ENCODE data around the gene TWIST1.

TWIST1 gene

DNA sequence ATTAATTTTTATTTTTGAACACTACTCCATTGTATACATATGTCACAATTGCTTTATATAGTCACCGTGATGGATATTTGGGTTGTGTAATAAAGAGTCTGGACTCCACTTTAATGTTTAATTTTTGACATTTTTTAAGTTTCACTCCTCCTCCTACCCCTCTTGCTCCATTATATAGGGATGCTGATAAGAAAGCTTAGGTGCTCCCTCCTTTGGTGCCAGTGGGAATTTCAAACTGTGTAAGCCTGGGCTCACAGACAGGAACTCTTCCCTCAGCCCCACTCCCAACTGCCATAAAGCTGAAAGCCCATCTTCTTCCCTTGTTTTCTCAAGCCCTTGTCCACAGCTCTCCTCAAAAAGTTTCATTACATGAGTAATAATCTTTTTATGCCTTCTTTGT, 47.6 kb downstream of the TWIST1 start:
- DNase-seq (ENCODE audit: low spot score): no peak
- TF ChIP-seq, protein P1, sequence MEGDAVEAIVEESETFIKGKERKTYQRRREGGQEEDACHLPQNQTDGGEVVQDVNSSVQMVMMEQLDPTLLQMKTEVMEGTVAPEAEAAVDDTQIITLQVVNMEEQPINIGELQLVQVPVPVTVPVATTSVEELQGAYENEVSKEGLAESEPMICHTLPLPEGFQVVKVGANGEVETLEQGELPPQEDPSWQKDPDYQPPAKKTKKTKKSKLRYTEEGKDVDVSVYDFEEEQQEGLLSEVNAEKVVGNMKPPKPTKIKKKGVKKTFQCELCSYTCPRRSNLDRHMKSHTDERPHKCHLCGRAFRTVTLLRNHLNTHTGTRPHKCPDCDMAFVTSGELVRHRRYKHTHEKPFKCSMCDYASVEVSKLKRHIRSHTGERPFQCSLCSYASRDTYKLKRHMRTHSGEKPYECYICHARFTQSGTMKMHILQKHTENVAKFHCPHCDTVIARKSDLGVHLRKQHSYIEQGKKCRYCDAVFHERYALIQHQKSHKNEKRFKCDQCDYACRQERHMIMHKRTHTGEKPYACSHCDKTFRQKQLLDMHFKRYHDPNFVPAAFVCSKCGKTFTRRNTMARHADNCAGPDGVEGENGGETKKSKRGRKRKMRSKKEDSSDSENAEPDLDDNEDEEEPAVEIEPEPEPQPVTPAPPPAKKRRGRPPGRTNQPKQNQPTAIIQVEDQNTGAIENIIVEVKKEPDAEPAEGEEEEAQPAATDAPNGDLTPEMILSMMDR (IDR thresholded peaks at IDR 0.05; ENCODE audit: borderline replicate concordance, control extremely low read depth, extremely low read depth, insufficient read depth, missing control alignments): no peak
- in situ Hi-C loops (cut with MboI; ENCODE audit: low sequenced_read_pairs, unreplicated experiment): no loop called here

DNA sequence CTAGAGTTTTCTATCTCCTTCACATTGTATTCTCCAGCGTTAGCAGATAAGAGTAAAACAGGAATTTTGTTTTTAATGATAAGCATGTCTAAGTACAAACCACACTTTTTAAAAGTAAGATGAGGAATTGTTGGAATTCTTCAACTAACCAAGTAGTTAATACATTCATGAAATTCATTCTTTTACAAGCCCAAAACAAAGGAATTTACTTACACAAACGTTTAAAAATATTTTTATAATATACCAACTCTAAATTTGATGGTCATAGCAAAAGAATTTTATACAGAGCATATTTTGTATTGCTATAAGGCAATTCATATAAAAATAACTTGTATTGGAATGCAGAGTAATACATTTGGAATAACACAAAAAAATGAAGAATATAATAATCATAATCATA, 51.3 kb downstream of the TWIST1 start:
- no peak for DNase-seq (ENCODE audit: low spot score)
- in situ Hi-C loops (cut with MboI; ENCODE audit: low sequenced_read_pairs, unreplicated experiment): no loop called here
- TF ChIP-seq, protein P1 (IDR thresholded peaks at IDR 0.05; ENCODE audit: borderline replicate concordance, control extremely low read depth, extremely low read depth, insufficient read depth, missing control alignments): no peak

Data from GM13976 (cell line).